GM18505 (cell line): ENCODE data around the gene FILIP1L.

ENCODE experiments used
- ATAC-seq: cut with Tn5 transposase; IDR thresholded peaks from one replicate; pipeline ENCODE4 v1.9.1; 2021; ENCODE audit not compliant: unreplicated experiment
- POLR2A ChIP-seq: IDR thresholded peaks from 4 replicates; pipeline ENCODE4 v1.6.1; 2011; ENCODE audit warnings: borderline replicate concordance; ENCODE audit not compliant: insufficient read depth, insufficient read length; ENCODE audit errors: extremely low read depth

FILIP1L gene

DNA sequence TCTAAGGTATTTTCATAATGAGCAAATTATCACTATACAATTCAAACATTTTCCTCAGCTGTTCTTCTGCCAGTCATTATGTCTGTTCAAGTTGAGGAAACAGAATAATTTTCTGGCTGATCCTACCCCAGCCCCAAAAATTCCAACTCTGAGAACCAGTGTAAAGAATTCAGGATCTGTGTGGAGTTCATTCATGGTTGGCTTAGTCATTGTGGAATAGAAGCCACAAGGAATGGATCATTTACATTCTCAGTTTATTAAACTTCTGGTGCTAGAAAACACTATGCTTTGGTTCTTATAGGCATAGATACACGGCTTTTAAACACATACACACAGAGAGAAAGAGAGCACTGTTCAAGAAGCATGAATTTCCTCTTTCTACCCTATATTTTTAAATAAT is 162.0 kb downstream of the FILIP1L start:
- TF ChIP-seq POLR2A: no peak
- no peak for ATAC-seq

DNA sequence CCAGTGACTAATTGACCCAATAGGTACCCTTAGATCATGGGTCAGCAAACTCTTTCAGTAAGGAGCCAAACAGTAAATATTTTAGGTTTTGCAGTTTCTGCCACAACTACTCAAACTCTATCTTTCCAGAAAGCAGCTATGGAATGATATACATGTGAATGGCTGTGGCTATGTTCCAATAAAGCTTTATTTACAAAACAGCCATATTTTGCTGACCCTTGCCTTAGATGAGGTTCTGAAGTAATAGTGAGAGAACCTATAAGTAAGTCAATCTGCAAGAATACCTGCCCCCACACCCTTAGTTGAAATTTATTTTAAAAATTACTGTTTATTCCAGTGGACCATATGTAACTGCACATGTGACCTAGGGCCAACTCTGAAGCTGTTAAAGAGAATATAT is 162.6 kb downstream of the FILIP1L start:
- TF ChIP-seq POLR2A: no peak
- ATAC-seq: no peak

GRCh38 chr3:99950921-99951320 is 163.4 kb downstream of the FILIP1L start:
- ATAC-seq: no peak
- no peak for TF ChIP-seq POLR2A

DNA sequence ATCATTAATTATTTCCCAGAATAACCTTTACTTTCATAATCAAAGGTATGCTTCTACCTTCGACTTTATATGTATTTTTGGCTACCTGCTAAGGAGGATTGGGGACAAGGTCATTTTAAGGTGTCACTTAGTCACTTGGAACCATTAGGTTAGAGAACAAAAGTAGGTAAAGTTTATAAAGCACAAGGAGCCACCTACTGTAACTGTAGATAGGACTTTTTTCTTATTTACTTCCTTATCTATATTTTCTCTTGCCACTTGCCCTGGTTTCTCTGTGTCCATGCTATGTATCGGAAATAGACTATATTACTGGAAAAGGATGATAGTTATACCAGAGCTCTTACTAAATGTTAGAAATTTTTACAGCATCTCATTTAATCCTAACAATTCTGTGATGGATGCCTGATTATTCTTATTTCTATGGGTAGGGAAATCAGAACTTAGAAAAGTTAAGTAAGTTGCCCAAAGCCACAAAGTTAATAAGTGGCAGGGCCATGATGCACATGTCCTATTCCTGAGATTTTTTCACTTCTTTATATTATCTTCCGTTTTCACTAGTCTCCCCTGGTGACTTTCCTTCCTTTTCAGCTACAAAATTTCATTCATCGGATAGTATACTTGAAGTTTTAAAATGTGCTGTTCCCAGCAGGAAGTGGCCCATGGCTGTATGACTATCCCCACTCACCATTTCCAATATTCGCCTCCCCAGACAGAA is 164.2 kb downstream of the FILIP1L start:
- TF ChIP-seq POLR2A: no peak
- no peak for ATAC-seq

GRCh38 chr3:99948467-99949089 is 165.7 kb downstream of the FILIP1L start:
- TF ChIP-seq POLR2A: no peak
- ATAC-seq: no peak

- TF ChIP-seq POLR2A: no peak
- ATAC-seq: no peak
Observed at GRCh38 chr3:99947356-99947755, 166.9 kb downstream of the FILIP1L start.

- TF ChIP-seq POLR2A: no peak
- no peak for ATAC-seq
Observed at GRCh38 chr3:99945328-99945995, 168.8 kb downstream of the FILIP1L start.

- no peak for TF ChIP-seq POLR2A
- ATAC-seq: no peak
Observed at GRCh38 chr3:99943931-99944761, 170.2 kb downstream of the FILIP1L start.

GRCh38 chr3:99941211-99941610 is 173.1 kb downstream of the FILIP1L start:
- no peak for TF ChIP-seq POLR2A
- ATAC-seq: no peak

DNA sequence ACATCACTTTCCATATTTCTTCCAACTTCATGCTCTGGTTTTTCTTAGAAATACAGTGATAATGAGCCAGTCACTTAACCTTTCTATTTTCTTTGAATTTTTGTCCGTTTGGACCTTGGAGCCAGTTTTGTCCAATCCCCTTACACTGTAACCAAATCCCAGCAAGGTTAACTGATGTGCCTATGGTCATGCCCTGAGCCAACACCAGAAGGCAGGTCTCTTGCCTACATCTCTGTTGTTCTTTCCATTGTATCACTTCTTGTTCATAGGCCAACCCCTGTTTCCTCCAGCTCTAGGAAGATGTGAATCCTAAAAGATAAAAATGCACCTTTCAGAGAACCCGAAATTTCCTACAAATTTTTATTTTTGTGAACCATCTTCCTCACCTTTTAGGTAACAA is 174.0 kb downstream of the FILIP1L start:
- ATAC-seq: no peak
- no peak for TF ChIP-seq POLR2A

DNA sequence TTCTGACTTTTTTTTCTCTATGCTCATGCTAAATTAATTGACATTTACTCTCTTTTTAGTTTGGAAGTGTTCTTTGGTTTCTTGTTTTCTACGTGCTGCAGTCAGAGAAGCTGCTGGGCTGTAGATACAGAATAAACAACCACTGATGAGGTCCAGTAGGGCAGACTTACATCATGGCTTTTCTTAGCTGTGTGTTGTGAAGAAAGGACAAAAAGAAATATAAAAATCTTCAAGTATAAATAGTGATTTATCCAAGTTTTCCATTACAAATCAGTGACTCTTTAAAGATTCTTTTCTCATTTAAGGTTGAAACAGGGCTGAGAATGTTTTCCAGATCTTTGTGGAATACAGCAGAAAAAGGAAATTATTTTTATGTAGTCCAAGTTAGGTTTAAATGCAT is 174.4 kb downstream of the FILIP1L start:
- TF ChIP-seq POLR2A: no peak
- ATAC-seq: no peak

GRCh38 chr3:99938270-99938911 is 175.9 kb downstream of the FILIP1L start:
- no peak for ATAC-seq
- no peak for TF ChIP-seq POLR2A
